ENCODE measurements around the gene CIT.
"Not testable (repeated sequence)": the region's sequence is repeated elsewhere in the genome, so short reads cannot be mapped to it uniquely, and the experiment has no call there.

Gene CIT, protein sequence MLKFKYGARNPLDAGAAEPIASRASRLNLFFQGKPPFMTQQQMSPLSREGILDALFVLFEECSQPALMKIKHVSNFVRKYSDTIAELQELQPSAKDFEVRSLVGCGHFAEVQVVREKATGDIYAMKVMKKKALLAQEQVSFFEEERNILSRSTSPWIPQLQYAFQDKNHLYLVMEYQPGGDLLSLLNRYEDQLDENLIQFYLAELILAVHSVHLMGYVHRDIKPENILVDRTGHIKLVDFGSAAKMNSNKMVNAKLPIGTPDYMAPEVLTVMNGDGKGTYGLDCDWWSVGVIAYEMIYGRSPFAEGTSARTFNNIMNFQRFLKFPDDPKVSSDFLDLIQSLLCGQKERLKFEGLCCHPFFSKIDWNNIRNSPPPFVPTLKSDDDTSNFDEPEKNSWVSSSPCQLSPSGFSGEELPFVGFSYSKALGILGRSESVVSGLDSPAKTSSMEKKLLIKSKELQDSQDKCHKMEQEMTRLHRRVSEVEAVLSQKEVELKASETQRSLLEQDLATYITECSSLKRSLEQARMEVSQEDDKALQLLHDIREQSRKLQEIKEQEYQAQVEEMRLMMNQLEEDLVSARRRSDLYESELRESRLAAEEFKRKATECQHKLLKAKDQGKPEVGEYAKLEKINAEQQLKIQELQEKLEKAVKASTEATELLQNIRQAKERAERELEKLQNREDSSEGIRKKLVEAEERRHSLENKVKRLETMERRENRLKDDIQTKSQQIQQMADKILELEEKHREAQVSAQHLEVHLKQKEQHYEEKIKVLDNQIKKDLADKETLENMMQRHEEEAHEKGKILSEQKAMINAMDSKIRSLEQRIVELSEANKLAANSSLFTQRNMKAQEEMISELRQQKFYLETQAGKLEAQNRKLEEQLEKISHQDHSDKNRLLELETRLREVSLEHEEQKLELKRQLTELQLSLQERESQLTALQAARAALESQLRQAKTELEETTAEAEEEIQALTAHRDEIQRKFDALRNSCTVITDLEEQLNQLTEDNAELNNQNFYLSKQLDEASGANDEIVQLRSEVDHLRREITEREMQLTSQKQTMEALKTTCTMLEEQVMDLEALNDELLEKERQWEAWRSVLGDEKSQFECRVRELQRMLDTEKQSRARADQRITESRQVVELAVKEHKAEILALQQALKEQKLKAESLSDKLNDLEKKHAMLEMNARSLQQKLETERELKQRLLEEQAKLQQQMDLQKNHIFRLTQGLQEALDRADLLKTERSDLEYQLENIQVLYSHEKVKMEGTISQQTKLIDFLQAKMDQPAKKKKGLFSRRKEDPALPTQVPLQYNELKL (N-terminal part only)

DNA sequence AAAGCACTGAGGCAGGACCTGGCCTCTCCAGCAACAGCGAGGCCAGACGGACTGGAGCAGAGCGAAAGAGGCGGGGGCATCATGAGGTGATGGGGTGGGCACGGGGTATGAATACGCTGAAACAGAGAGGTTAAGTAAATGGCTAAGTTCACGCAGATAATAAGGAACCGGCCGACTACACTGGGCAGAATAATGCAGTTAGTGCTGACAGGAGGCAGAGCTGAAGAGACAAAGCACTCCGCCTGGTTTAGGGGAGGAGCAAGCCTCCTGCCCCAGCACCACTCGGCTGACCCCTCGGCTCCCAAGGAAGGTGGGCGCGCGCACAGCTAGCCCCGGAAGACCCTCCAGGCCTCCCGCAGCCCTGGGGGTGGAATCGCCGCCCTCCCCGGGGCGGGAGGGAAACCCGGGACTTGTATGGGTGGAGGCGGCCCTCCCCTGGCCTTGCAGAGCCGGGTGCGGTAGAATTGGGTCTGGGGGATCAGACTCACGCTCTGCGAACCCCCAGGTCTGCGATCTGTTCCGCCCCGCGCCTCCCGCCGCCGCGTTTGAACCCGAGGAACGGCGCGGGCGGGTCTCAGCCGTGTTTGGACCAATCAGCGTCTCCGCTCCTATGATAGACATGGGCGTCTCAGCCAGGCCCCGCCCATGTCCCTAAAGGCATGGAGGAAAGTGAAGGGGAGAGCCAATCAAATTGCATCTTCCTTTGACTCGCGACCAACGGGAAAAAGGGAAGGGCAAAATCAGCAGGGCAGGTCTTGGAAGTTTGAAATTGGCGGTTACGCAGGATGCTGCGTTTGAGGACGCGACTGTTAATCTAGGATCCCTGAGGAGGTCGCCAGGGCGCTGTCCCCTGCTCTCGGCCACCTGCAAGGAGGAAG, at the start of gene CIT:
Gene CIT, minus strand, starts transcription at position 560 of the 878 bp plus-strand sequence. CDS start 1,152 bp downstream, outside the sequence.
- peak; percentile 94 for DNase-seq

DNA sequence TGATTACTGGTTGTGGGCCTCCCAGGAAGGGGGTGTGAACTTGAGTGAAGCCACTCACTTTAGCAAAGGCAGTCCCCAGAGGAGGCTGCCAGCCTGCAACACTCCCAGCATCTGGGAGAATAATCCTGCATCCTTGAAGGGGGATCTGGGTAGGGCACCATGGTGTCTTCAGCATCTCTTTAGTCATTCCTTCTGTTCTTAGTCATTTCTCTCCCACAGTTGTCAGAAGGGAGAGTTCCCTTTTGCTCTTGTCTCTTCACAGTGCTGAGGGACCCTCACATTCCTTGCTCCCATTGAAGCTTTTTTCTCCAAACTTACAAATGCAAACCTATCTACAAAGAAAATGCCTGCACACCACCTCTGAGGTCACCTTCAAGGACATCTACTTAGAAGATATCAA, 48.1 kb upstream of the CIT start:
- DNase-seq: no peak

DNA sequence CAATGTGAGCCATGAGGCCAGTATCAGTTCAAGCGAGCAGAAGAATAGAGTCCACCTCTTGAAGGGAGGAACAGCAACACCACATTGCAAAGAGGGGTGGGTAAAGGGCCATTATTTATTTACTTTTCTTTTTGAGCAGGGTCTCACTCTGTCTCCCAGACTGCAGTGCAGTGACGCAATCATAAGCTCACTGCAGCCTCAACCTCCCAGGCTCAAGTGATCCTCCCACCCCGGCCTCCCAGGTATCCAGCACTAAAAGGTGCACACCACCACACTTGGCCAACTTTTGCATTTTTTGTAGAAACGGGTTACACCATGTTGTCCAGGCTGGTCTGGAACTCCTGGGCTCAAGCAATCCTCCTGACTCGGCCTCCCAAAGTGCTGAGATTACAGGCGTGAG, 42.9 kb upstream of the CIT start:
- no peak for DNase-seq

DNA sequence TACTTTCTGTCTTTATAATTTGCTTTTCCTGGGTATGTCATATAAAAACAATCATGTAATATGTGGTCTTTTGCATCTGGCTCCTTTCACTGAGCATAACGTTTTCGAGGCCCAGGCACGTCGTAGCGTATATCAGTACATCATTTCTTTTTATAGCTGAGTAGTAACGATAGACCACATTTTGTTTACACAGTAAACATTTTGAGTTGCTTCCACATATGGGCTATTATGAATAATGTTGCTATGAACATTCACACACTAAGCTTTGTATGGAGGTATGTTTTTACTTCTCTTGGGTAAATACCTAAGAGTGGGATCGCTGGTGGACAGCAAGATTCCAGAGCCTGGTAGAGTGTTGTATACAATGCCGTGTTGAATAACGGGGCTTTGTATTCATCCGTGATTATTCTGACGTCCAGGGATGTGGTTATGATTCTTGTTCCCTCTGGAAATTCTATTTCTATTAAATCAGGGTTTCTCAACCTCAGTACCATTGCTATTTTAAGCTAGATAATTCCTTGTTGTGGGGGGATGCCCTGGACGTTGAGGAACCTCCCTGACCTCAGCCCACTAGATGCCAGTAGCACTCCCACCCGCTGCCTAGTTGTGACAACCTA, 38.9 kb upstream of the CIT start:
- no peak for DNase-seq

DNA sequence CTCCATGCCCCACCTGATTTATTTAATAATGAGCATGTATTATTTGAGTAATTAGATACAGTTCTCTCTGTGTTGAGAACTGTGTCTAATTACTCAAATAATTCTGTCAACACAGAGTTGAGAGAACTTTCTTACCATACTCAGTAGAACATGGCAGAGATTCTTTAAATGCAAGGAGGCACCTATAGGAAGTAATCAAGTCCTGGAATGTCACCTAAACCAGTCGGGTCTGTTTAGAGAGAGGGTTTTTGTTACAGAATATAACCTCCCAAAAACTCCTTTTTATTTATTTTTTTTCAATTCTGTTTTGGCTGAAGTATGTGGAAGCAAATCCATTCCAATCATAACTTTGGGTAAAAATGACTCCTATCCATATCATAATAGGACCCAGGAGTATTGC, 37.5 kb upstream of the CIT start:
- no peak for DNase-seq

DNA sequence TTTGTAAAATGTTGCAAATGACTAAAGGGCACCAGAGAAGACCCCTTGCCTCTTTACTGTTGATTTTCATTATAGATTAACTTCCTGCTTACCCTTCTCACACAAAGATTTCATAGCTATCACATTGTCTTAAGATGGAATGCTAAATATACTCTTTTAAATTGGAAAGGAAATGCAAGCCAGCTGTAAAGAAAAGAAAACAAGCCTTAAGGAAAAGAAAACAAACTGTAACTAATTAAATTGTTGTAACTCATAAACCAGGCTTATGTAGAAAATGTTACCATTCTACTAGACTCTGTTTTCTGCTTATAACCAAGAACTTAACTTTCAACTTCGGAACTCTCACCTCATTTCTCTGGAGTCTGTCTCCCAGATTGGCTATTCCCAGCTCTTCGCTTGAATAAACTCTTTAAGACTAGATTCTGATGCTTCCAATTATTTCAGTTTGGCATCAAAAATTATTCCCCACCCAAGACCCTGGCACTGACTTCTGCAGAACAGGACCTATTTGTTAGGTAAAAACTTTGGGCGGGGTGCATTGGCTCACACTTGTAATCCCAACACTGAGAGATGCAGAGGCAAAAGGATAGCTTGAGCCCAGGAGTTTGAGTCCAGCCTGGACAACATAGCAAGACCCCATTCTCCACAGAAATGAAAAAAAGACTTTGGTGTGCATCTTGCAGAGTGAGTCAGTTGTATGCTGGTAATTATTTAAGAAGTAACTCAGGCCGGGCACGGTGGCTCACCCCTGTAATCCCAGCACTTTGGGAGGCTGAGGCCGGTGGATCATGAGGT, 36.6 kb upstream of the CIT start:
- DNase-seq: no peak

DNA sequence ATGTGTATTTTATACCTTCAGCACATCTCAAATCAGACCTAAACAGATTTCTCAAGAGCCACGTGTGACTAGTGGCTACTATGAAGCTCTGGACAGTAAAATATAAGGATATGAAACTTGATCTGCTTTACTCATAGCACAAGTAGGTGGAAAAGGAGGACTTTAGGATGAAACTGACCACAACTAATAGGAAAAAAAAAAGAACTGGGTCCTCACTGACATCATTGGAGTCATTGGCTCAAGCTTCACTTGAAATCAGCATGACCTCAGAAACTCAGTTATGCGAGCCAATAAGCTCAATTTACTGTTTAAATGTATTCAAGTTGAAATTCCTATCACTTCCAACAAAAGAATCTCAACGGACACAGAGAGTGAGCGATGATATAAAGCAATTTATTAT, 34.1 kb upstream of the CIT start:
- DNase-seq: peak; percentile 65

DNA sequence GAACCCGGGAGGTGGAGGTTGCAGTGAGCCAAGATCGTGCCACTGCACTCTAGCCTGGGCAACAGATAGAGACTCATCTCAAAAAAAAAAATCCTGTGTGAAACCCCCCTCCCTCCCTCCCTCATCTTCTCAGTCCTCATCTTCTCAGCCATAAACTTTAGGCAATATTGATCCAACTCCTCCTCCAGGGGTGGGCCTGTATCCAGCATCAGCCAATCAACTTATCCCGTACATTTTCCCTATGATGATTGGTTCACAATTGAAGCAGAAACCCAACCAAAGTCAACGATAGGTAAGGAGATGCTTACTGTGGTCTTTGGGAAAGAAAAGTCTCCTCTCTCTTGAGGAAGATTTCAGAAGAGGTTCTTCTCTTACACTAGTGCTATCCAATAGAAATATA, 33.5 kb upstream of the CIT start:
- no peak for DNase-seq

DNA sequence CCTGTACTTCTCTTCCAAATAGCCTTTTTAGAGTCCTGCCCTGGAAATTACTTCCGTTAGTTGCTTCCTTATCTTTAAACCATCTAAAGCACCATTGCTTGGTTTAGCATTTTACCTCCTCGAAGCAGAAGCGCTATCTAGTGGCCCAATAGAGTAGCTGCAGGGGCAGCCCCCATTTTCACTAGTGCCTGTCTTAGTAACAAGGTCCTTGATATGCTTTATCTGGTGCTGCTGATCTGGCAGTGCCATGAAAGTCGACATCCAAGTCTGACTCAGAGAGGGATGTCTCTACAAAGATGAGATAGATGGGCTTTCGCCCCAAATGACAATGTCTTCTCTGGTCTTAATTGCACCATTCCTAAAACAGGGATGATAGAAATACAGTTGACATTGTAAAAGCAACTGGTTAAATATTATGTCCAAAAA, 25.0 kb upstream of the CIT start:
- DNase-seq: peak; percentile 74

DNA sequence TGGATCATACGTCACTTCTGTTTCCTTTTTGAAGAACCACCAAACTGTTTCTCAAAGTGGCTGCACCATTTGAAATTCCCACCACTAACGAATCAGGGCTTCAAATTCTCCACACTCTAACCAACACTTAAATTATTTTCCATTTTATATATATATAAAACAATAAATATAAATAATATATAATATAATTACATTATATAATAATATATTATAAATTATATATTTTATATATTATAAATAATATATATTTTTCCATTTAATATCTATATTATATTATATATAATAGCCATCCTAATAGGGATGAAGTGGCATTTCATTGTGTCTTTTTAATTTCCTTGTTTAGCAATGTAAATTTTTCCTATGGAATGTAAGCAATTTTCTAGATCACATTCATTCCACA, 24.6 kb upstream of the CIT start:
- no peak for DNase-seq

DNA sequence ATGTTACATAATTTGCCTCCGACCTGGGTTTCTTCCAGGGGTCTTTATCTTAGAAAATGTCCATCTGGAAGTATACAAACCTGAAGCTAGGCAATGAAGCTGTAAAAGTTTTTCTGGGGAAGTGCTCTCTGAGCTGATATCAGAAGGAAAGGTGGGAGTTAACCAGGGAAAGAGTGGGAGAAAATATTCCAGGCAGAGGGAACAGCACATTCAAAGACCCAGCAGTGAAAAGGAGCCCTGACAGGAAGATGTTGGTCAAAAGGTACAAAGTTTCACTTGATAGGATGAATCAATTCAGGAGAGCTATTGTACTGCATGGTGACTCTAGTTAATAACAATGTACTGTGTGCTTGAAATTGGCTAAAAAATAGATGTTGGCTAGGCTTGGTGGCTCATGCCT, 17.8 kb upstream of the CIT start:
- no peak for DNase-seq

DNA sequence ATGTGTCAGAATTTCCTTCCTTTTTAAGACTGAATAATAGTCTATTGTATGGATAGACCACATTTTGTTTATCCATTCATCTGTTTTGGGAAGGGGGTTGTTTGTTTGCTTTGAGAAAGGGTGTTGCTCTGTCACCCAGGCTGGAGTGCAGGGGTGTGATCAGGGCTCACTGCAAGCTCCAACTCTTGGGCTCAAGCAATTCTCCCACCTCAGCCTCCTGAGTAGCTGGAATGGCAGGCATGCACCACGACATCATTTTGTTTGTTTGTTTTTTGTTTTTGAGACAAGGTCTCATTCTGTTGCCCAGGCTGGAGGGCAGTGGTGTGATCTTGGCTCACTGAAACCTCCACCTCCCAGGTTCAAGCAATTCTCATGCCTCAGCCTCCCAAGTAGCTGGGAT, 15.5 kb upstream of the CIT start:
- not testable (repeated sequence) for DNase-seq

DNA sequence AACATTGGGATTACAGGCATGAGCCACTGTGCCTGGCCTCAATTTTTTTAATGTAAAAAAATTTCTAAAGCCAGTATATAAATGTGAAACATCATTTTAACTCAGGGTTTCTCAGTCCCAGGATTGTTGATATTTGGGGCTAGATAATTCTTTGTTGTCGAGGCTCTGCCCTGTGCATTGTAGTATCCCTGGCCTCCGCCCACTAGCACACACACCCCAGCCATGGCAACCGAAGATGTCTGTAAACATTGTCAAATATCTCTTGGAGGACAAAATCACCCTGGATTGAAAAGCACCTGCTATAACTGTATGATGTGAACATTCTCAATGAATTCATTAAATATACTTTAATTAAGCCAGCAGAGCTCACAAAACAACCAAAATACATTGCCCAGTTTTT, 8.4 kb upstream of the CIT start:
- no peak for DNase-seq

DNA sequence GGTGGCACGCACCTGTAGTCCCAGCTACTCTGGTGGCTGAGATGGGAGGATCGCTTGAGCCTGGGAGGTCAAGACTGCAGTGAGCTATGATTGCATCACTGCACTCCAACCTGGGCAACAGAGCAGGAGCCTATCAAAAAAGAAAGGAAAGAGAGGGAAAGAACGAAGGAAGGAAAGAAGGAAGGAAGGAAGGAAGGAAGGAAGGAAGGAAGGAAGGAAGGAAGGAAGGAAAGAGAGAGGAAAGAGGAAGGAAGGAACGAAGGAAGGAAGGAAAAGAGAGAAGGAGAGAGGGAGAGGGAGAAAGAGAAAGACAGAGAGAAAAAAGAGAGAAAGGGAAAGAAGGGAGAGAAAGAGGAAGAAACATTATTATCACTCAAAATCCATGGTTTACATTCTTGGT, 6.7 kb upstream of the CIT start:
- not testable (repeated sequence) for DNase-seq

DNA sequence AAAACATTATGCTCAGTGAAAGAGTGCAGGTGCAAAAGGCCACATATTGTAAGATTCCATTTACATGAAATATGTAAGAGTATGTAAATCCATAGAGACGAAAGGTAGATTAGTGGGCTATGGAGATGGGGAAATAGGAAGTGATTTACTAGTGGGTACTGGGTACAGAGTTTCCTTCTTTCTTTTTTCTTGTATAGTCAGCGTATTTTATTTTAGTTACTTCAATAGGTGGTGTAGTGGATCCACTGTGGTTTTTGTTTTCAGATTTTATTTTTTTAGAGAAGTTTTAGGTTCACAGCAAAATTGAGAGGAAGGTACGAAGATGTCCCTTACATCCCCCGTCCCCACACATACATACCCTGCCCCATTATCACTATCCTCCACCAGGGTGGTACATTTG, 6.1 kb upstream of the CIT start:
- DNase-seq: no peak

DNA sequence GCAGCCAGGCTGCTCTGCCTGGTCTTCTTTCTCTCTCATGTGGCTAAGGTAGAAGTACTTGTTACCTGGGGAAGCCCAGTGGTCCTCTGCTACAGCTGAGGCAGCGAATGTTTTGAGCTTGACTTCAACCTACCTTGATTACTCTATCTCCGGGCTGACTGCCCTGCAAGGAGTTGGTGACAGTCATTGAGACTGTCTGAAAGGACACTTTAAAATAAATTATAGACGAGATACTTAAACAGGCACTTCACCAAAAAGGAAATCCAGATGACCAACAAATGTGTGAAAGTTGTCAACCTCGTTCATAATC, 474 bp upstream of the CIT start:
- DNase-seq: no peak

DNA sequence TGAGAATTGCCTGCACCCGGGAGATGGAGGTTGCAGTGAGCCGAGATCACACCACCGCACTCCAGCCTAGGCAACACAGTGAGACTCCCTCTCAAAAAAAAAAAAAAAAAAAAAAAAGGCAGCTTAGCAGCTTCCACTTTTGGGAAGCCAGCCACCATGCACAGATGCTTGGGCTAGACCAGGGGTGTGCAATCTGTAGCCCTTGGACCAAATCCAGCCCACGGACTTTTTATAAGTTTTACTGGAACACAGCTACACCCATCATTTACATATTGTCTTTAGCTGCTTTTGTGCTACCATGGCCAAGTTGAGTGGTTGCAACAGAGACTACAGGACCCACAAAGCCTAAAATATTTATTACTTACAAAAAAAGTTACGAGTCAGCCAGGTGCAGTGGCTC, 6.7 kb downstream of the CIT start:
- no peak for DNase-seq

DNA sequence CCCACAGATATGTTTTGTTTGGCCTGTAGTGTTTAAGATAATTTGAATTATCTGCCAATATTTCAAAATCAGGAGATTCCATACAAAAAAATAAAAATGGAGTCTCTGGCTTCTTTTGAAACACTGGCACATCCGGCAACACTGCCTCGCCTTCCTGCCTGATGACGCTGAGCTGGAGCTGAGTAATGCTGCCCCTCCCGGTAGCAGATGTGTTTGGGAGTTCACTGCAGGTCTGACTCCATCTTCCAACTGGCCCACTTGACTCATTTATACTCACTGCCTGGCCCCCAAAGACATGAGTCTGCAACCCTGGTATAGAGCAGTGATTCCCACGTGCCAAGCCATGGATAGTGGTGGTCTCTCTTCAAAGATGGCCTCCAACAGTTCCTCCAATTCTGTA, 7.4 kb downstream of the CIT start:
- peak; percentile 15 for DNase-seq

DNA sequence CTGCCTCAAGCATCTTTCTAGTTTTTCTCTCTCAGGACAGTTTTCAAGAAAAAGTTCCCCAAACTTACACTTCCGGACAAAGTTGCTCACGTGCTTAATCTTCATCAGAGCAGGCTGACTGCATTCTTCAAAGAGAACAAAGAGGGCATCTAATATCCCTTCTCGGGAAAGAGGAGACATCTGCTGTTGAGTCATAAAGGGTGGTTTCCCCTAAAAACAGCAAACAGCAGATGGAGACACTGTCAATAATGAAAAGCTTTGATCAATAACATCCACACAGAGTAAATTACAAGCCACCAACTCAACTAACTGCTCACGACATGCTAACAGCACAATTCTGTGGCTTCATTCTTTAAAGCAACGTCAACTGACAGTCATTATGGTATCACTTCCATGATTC, 8.1 kb downstream of the CIT start:
- DNase-seq: no peak

DNA sequence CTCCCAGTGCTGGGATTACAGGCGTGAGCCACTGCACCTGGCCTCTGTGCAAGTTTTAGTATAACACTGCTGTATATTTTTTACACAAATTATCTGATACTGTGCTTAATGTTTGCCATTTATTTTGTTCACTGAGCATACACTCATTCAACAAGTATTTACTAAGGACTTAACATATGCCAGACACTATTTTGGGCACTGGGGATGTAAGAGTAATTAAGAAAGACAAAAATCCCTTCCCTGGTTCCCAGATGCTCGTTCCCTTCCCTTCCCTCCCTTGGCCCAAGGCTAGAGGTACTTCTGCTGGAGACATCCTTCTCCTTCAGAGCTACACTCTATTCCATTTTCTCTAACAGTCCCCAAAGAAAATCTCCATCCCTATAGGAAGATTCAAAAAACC, 12.5 kb downstream of the CIT start:
- DNase-seq: no peak

DNA sequence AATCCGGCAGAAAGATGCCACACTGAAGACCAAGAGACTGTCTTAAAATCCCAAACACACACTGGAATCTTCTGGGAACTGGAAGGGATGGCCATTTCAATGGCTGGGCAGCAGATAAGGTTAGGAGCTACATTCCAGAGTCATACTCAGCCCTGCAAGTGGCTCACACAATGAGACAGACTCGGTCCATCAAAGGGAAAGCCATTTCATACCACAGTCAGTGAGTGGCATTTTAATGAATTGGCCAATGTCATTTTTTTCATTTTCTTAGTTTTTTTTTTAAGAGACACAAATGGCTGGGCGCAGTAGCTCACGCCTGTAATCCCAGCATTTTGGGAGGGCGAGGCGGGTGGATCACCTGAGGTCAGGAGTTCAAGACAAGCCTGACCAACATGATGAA, 17.9 kb downstream of the CIT start:
- DNase-seq: no peak
